GM19035 (cell line): ENCODE measurements around the gene SEMA5B.

ENCODE experiments used
- ATAC-seq: cut with Tn5 transposase; IDR thresholded peaks from one replicate; pipeline ENCODE4 v1.9.1; 2021; ENCODE audit not compliant: unreplicated experiment

Gene SEMA5B

GRCh38 chr3:122947738-122948137 is 79.8 kb downstream of the SEMA5B start:
- no peak for ATAC-seq

DNA sequence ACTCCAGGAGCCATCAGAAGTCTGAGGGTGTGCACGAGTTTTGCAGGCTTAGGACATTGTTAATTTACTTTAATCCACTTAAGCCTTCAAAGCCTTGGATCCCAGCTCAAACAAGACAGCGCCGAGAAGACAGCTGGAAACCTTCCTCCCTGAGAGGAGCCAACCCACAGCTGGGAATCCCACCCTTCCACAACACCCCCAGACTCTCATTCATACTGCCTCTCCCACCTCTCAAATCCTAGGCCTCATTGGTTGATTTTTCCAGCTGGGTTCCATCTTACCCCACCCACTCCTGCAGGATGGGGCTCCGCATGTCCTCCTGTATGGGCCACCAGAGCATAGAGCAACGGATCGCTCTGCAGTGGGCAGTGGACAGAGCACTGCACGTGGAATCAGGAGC is 80.4 kb downstream of the SEMA5B start:
- ATAC-seq, result no peak

DNA sequence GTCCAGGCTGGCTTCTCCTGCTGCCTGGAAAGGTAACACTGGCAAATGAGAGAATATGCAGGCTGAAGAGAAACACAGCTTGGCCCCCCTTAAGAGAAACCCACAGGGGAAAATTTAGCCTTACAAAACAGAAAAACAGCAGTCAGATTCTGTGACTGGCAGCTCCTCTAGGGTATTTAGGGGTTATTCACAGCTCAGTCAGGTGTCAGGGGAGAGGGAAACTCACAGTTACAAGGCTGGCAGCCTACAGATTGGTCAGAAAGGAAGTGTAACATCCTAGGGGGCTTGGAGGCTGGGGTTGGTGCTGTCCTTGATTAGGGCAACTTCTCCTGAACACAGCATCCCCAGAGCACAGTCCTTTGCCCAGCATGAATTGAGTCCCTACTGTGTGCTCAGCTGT is 81.4 kb downstream of the SEMA5B start:
- no peak for ATAC-seq

GRCh38 chr3:122945230-122945629 is 82.3 kb downstream of the SEMA5B start:
- no peak for ATAC-seq

- no peak for ATAC-seq
Measured at GRCh38 chr3:122944671-122945161, 82.8 kb downstream of the SEMA5B start.

DNA sequence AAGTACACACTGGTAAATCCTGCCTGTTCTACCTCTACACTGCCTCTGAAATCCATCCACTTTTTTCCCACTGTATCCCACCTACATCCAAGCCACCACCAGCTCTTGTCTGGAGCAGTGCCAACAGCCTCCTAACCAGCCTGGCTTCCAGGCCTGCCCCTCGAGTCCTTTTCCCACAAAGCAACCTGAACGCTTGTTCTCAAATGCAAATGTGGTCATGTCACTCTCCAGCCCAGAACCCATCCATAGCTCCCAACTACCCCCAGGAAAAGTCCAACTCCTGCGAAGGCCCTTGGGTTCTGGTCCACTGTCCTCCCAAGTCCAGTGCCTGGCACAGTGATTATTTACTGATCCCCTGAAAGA is 83.8 kb downstream of the SEMA5B start:
- no peak for ATAC-seq

- peak; percentile 53 for ATAC-seq
Measured at GRCh38 chr3:122942937-122943827, 84.4 kb downstream of the SEMA5B start.

GRCh38 chr3:122942239-122942638 is 85.3 kb downstream of the SEMA5B start:
- no peak for ATAC-seq

- no peak for ATAC-seq
Measured at GRCh38 chr3:122941228-122942206, 86.0 kb downstream of the SEMA5B start.

DNA sequence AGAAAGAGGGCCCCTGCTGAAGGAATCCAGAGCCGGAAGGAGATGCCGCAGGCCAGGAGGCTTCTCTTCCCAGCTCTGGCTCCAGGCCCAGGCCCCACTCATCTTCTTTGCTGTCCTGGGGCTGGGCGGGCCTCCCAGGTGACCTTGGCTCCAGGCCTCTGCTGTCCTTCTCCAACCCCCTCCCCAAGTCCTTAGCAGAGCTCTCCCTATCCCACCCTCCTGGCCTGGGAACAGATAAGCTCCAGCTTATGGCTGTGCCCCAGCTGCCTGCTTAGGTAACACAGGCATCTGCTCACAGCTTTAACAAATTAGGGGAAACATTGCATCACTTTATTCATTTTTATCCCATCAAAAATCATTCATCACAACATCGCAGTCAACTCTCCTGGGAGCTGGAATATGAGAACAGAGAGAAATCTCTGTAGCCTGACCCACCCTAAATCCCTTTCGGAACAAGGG is 86.9 kb downstream of the SEMA5B start:
- ATAC-seq, result no peak

DNA sequence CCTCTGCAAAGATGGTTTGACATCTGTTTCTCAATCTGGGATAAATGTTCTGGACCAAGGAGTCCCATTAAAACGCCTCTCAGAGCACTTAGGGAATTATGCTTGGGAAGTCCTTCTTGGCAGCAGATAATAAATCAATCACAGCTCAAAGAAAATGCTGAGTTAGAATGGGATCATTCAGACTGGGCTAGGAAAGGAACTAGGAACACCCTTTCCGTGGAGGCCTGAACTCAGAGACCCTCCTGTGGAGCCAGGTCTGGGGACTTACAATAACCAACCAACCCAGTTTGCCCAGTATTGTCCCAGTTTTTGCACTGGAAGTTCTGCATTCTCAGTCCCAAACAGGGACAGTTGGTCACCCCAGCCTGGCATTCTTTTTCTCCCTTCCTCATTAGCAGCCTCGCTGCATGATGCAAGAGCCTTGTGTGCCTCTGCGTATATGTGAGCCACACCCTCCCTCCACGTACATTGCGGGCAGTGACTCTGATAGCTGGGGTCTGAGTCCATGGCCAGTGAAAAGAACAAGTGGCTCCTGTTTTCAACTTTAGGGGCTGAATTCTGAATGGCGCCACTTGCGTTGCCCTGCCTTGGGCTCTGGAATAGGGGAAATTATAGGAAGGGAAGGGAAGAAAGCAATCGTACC is 88.7 kb downstream of the SEMA5B start:
- ATAC-seq, result no peak

- ATAC-seq, result no peak
Measured at GRCh38 chr3:122937745-122938144, 89.8 kb downstream of the SEMA5B start.

DNA sequence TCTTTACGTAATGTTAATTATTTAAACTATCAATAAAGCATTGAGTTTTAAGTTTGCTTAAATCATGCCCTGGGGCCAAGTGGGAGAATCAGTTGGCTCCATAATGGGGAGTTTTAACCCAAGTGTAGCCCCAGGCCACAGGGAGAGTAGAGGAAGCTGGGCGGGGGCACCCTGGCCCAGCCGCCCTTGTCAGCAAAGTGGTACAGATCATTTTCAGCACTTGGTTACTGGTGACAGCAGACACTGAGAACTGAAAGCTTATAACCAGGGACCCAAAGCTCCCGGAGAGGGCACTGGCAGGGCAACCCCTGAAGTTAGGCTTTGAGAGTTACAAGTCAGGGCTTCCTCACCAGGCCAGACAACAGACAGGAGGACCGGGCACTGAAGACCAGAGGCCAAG is 90.6 kb downstream of the SEMA5B start:
- no peak for ATAC-seq

GRCh38 chr3:122936335-122936734 is 91.2 kb downstream of the SEMA5B start:
- ATAC-seq, result no peak

GRCh38 chr3:122934251-122934650 is 93.3 kb downstream of the SEMA5B start:
- no peak for ATAC-seq

GRCh38 chr3:122932251-122932967 is 95.2 kb downstream of the SEMA5B start:
- ATAC-seq, result no peak

DNA sequence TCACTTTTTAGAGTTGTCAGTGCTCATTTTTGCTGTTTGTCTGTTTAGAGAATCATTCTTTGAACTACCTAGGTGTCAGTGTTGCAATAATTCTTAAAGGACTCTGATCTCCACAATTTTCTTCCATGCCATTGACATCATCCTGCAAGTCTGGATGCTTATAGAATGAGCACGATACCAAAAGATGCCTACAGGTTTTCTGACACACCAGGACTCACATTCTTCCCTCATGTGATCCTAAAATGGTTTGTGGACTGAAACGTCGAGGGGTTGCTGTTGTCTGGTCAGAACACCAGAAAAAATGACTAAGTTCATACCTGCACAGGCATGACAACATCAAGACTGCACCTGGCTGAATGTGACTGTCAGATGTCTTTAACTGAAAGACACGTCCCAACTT is 95.9 kb downstream of the SEMA5B start:
- ATAC-seq, result no peak

- no peak for ATAC-seq
Measured at GRCh38 chr3:122930063-122930997, 97.2 kb downstream of the SEMA5B start.
